DMS 273 (cell line): ENCODE measurements around the gene PWWP2B.

Experiments
- DNase-seq: peaks from one replicate; lab custom pipeline; 2025; ENCODE audit not compliant: unreplicated experiment; lab: John Stamatoyannopoulos, UW

Gene PWWP2B

GRCh38 chr10:132455986-132456847 is 59.2 kb downstream of the PWWP2B start:
- no peak for DNase-seq

- no peak for DNase-seq
Observed at GRCh38 chr10:132456881-132457280, 59.9 kb downstream of the PWWP2B start.

GRCh38 chr10:132457328-132458070 is 60.5 kb downstream of the PWWP2B start:
- peak; percentile 74 for DNase-seq

- DNase-seq, result peak; percentile 51
Observed at GRCh38 chr10:132458071-132458585, 61.1 kb downstream of the PWWP2B start.

GRCh38 chr10:132458586-132459300 is 61.7 kb downstream of the PWWP2B start:
- peak; percentile 64 for DNase-seq

- no peak for DNase-seq
Observed at GRCh38 chr10:132459301-132460003, 62.5 kb downstream of the PWWP2B start.

GRCh38 chr10:132460071-132460470 is 63.1 kb downstream of the PWWP2B start:
- no peak for DNase-seq

- no peak for DNase-seq
Observed at GRCh38 chr10:132460691-132461090, 63.7 kb downstream of the PWWP2B start.

GRCh38 chr10:132461103-132461682 is 64.2 kb downstream of the PWWP2B start:
- DNase-seq, result no peak

- no peak for DNase-seq
Observed at GRCh38 chr10:132461683-132462231, 64.8 kb downstream of the PWWP2B start.

GRCh38 chr10:132462463-132463332 is 65.7 kb downstream of the PWWP2B start:
- DNase-seq, result no peak

GRCh38 chr10:132463333-132464255 is 66.6 kb downstream of the PWWP2B start:
- no peak for DNase-seq

- DNase-seq, result no peak
Observed at GRCh38 chr10:132464256-132465192, 67.5 kb downstream of the PWWP2B start.

- DNase-seq, result no peak
Observed at GRCh38 chr10:132465193-132465888, 68.3 kb downstream of the PWWP2B start.

GRCh38 chr10:132465889-132466519 is 69.0 kb downstream of the PWWP2B start:
- DNase-seq, result no peak
